NCI-H226 (cell line): Measurements from ENCODE around the gene UNC5A.

Experiments
- DNase-seq: peaks from one replicate; pipeline ENCODE4 v3.0.0-alpha.2; 2015

The UNC5A gene

GRCh38 chr5:176847148-176847547 is 36.8 kb downstream of the UNC5A start:
- DNase-seq, result no peak

- DNase-seq, result no peak
These were observed 37.4 kb downstream of the UNC5A start for GRCh38 chr5:176847726-176848290.

DNA sequence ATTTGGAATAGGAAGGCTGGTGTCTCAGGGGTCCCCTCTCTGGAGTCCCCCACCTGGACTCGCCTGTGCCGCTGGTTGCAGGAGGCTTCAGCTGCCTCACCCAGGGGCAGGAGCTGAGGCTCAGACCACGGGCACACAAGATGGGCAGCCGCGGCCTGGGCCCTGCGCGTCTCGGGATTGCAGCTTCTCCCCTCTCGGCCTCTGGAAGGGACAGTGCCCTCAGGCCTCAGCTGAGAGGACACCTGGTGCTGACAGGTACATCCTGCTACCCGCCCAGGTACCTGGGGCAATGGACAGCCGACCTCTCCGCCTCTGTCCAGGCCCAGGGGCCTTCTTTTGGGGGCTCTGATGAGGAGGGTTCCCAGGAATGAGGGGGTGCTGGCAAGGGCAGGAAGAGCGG is 38.3 kb downstream of the UNC5A start:
- DNase-seq, result no peak

DNA sequence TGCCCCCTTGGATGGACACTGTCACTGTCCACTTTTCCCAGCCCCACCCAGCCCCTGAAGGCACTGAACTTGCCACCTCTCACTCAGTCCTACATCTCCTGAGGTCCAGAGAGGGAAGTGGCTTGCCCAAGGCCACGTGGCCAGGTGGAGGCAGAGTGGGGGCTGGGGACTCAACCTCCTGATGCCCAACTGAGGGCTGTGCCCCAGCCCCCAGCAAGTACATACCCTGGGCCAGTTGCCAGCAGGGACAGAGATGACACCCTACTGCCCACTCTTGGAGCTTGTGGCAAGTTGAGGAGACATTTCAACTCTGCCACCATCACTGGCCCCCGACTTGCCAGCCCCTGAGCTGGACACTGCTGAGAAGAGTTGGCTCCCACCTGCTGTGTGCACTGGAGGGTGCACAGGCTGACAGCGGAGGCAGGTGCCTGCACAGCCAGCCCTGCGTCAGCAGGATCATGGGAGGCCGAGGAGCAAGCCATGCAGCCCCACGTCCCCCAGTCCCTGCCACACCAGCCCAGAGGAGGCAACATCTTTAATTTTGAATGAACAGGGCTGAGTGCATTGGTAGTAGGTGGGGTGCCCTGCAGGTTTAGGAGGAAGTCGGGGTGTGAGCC is 39.4 kb downstream of the UNC5A start:
- DNase-seq, result no peak

DNA sequence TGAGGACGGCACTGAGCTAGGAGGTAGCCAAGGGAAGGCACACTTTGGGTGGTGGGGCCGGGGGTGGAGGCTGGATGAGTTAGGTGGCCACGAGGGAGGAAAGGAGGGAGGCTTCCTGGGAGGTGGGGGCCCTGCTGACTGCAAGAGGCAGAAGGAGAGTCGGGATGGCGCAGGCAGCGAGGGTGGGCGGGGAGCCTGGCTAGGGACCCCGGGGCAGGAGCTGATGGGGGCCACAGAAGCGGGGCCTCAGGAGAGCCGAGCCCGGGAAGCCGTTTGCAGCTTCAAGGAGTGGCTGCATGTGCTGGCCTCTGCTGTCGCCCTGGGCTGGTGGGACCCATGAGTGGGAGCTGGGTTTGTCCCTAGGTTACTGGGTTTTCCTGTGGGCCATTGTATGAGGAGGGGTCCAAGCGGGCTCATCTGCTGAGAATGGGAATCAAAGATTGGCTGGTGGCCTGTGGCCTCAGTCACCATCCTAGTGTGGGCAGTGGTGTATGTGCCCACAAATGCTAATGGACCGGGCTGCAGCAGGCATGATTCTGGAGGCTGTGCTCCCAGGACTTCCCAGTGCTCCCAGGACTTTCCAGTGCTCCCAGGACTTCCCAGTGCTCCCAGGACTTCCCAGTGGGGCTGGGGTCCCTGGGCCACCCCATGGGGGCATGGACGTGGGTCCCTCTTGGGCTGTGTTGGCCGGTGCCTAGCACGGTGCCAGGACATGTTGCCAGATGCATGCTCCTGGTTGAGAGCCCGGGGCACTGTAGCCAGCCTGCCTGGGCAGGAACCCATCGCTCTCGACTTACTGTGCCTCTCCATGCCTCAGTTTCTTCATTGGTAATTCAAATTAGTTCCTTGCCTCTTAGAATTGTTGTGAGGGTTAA is 40.2 kb downstream of the UNC5A start:
- no peak for DNase-seq

GRCh38 chr5:176851380-176851779 is 41.0 kb downstream of the UNC5A start:
- no peak for DNase-seq

DNA sequence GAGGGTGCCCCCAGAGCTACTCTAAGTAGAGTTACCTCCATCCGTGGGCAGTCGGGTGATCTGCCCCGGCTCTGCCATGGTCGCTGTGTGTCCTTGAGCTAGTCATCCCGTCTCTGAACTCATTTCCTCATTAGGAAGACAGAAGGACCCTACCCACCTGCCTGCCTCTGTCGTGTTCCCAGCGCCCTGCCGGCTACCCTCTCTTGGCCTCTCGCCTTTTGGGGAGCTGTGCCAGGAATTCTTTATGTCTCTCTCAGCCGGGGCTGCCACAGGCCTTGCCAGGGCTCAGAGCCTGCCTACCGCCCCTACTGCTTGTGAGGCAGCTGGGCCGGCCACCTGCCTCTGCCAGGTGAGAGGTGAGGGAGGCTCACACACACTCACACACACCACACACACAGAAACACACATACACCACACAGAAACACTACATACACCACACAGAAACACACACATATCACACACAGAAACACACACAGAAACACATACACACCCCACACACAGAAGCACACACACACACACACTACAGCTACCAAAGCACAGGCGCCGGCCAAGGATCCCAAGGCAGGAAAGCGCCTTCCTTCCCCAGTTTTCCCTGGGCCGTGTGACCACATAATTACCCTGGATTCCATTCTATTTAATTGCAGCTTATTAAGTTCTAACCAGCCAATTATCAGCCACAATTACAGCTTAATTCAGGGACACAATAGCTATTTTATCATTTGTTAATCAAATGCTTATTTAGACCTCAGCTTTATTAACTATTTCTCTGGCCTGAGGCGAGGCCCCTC is 41.7 kb downstream of the UNC5A start:
- DNase-seq, result no peak

DNA sequence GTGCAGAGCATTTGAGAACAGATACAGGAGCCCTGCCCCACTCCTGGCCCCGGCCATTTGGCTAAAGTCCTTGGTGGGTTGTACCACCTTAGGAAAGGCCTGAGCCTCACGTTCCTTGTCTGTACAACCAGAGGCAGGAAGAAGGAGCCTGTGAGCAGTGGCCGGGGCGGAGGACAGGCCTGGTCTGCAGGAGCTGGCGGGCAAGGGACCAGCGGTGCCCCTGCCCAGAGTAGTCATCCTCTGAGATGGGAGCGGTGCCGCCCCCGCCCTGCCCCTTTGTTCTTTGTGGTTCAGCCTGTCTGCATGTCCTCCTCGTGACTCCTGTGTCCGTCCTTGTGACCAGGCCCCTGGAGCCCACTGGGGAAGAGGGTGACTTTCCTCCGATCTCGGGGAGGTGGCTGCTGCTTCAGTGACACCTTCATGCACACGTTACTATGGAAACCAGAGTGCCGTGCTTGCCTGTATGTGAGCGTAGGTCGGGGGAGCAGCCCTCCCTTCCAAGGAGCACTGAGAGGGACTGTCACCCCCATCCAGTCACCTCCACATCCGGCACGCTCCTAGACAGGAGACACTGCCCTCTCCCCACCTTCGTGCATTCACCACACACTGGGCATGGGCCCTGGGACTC is 42.9 kb downstream of the UNC5A start:
- DNase-seq, result no peak

DNA sequence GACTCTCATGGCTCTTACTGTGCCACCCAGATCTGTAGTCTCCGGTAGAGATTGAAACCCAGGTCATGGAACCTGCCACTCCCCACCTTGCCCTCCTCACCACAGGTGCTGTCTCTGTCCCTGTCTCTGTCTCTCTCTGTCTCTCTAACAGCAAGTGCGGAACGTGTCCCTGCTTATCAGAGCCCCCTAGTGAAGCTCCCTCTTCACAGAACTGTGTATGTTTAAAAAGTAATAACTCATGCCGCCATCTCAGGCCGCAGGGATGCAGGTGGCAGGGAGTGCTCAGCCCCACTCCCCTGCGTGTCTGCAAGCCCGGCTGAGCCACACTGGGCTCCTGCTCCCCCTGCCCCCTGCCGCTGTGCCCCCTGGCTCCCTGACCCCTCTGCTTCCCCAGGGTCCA is 43.8 kb downstream of the UNC5A start:
- no peak for DNase-seq

DNA sequence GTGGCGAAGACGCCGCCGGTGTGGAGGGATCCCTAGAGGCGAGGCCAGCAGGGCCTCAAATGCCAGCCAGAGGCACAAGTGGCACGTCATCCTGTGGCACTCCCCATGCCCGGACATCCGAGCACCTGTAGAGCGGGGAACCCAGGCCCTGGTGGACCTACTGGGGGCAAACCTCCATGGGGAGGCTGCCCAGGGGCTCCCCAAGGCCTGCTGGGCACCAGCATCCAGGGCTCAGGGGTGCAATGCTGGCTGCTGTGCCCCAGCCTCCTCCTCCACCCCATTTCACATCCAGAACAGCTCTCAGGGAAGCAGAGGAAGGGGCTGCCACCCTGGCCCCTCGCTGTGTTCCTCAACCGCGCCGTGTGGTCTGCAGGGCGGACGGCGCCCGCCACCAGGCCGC is 45.2 kb downstream of the UNC5A start:
- DNase-seq, result no peak

DNA sequence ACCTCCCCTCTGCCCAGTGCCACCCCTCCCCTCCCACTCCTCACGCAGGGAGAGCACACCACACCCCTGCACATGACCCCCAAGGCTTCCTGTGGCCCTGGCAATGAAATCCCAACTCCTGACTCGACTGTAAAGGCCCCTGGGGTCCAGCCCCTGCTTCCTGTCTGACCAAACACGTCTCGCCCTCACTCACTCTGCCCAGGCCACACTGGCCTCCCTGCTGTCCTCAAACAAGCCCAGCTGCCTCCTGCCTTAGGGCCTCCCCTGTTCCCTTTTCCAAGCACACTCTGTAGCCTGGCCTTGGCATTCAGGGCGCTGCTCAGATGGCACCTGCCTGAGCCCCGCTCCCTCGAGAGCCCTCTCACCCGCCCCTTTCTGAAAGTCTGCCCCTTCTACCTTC is 46.4 kb downstream of the UNC5A start:
- DNase-seq, result no peak

GRCh38 chr5:176857216-176857893 is 47.0 kb downstream of the UNC5A start:
- DNase-seq, result no peak

DNA sequence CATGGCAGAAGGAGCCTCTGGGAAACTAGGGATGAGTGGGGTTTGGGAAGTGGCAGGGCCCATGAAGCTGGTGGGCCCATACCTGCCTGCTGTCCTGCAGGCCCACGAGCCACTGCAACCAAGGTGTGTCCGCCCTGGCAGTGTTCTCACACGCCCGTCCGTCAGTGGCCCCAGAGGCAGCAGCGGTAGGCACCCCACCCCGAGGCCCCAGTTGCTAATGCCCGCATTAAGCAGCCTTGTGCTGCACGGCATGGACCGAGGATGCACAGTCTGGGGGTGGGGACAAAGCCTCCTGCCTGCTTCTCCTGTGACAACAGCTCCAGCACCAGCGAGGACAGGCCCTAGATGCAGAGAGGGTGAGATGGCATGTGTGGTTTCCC is 47.5 kb downstream of the UNC5A start:
- DNase-seq, result no peak

DNA sequence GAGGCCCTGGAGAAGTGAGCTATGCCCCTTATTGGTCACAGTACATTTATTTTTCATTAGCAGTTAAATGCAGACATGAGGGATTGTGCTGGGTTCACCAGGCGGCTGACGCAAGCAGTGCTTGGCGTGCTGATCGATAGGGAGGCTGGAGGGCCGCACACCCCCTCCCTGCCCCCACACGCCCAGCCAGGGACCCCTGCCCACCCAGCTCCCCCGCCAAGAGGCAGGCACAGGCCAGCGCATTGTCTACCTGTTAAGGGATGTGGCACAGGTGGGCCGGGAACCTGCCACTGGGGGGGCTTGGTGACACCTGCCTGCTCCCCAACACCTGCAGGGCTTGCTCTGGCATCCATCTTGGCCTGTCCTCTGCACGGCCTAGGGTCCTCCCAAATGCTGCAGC is 49.6 kb downstream of the UNC5A start:
- DNase-seq, result no peak

DNA sequence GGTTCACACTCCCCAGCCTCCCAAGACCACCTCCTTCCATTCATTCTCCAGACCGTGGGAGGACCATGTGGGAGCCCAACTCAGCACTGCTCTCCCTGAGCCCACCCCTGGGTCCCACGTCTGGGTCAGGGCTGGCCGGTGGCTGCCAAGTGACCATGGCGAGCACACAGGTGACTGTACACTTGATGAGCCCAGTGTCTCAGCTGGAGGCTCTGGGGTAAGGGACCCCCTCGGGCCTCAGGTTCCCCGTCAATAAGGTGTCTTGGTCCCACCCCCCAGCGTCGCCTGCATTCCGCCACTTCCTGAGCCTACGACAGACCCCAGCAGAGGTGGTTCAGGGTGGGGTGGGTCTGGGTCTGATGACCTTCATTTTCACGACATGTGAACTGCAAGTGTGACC is 50.0 kb downstream of the UNC5A start:
- DNase-seq, result no peak

GRCh38 chr5:176861276-176861675 is 50.9 kb downstream of the UNC5A start:
- no peak for DNase-seq

GRCh38 chr5:176862330-176862995 is 52.1 kb downstream of the UNC5A start:
- DNase-seq, result no peak

GRCh38 chr5:176863041-176863764 is 52.8 kb downstream of the UNC5A start:
- no peak for DNase-seq

- no peak for DNase-seq
These were observed 53.4 kb downstream of the UNC5A start for GRCh38 chr5:176863765-176864098.

DNA sequence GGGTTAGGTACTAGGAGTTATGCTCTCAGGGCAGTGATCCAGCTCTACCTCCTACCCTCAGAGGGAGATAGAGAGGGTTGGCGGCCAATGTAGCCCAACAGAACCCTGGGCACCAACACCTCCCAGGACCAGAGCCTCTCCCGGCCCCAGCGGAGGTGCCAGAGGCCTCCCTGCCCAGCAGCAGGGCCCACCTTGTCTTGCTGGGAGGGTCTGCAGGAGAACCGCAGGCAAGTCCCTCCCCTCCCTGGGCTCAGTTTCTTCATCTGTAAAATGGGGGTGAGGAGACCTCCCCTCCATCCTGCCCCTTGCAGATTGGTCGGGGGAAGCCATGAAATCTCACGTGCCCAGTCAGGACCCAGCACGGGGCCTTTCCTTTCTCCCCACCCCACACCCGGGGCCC is 54.4 kb downstream of the UNC5A start:
- no peak for DNase-seq

- DNase-seq, result no peak
These were observed 55.6 kb downstream of the UNC5A start for GRCh38 chr5:176865964-176866363.
